Iris pigment epithelial cell (primary cell): Measurements from ENCODE around the gene ZSCAN23.
"Not testable (repeated sequence)": the region's sequence is repeated elsewhere in the genome, so short reads cannot be mapped to it uniquely, and the experiment has no call there.

Source experiments
- DNase-seq: peaks from one replicate; pipeline ENCODE4 v3.0.0-alpha.2; 2011; ENCODE audit warnings: low read depth

ZSCAN23 gene

GRCh38 chr6:28443112-28443773, at the start of gene ZSCAN23:
Gene ZSCAN23 (minus strand): TSS chr6:28443491. CDS start chr6:28436266, 7,225 bp downstream.
- peak; percentile 88 for DNase-seq

GRCh38 chr6:28491984-28492317, 48.7 kb upstream of the ZSCAN23 start:
- DNase-seq = no peak

GRCh38 chr6:28490205-28490890, 47.1 kb upstream of the ZSCAN23 start:
- peak; percentile 45 for DNase-seq

DNA sequence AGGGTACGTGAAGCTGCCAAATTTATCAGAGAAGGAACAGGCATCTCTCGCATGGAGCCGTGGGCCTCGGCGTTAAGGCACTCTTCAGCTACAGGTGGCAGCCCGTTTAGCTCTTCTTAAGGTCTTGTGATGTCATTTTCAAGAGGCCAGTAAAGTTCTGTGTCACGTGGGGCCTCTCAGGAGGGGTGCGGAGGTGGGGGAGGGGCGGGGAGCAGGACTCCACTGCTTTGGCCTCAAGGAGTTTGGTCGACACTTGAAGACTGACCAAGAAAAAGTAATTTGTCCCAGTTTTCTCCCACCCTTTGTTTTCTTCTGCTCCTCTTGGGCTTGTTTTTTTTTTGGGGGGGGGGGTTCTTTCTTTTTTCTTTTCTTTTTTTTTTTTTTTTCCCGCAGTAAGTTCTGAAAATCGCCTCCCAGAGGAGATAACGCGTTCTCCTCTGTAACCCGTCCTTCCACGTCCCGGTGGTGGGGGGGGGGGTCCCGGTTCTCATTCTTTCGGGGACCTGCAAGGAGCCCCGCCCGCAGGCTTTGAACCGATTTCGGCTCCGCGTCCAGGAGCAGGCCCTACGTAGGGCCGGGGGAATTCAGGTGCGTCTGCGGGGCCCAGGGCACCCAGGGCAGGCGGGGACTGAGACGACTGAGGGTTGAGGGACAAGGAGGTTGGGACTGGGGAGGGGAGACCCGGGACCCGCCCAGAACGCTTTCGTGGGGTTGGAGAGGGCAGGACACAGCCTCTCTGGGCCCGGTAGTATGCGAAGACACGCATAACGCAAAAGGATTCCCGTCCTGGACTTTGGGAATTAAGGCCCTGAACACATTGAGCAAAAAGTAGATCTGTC, 46.3 kb upstream of the ZSCAN23 start:
- DNase-seq = peak; percentile 86

- DNase-seq = peak; percentile 75
Measured at GRCh38 chr6:28488916-28489365, 45.6 kb upstream of the ZSCAN23 start.

GRCh38 chr6:28486988-28487742, 43.9 kb upstream of the ZSCAN23 start:
- peak; percentile 5 for DNase-seq

GRCh38 chr6:28486533-28486932, 43.2 kb upstream of the ZSCAN23 start:
- DNase-seq = no peak

- no peak for DNase-seq
Measured at GRCh38 chr6:28485482-28485881, 42.2 kb upstream of the ZSCAN23 start.

- no peak for DNase-seq
Measured at GRCh38 chr6:28480253-28480932, 37.1 kb upstream of the ZSCAN23 start.

DNA sequence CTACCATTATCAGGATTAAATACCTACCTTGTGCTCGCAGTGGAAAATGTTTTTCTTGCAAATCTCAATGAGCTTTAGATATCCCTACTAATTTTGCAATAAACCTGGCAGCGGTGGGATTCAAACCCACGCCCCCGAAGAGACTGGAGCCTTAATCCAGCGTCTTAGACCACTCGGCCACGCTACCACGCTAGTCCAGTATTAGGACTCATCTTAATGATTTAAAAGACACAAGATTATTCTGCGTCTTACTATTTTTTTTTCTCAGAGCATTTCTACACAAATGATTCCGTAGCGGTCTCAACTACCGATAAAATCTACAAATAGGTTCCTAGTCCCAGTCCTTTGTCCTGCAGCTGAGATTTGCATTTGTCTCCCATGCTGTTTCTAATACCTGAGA, 35.2 kb upstream of the ZSCAN23 start:
- DNase-seq = peak; percentile 4

- peak; percentile 90 for DNase-seq
Measured at GRCh38 chr6:28474441-28475219, 31.3 kb upstream of the ZSCAN23 start.

GRCh38 chr6:28469153-28469745, 26.0 kb upstream of the ZSCAN23 start:
- not testable (repeated sequence) for DNase-seq

- DNase-seq = no peak
Measured at GRCh38 chr6:28468056-28468455, 24.8 kb upstream of the ZSCAN23 start.

GRCh38 chr6:28462401-28462800, 19.1 kb upstream of the ZSCAN23 start:
- peak; percentile 25 for DNase-seq

- no peak for DNase-seq
Measured at GRCh38 chr6:28458568-28458967, 15.3 kb upstream of the ZSCAN23 start.

GRCh38 chr6:28449056-28449455, 5.8 kb upstream of the ZSCAN23 start:
- DNase-seq = no peak

GRCh38 chr6:28447512-28447906, 4.2 kb upstream of the ZSCAN23 start:
- not testable (repeated sequence) for DNase-seq

GRCh38 chr6:28446818-28447511, 3.7 kb upstream of the ZSCAN23 start:
- DNase-seq = peak; percentile 7

GRCh38 chr6:28444759-28445158, 1.5 kb upstream of the ZSCAN23 start:
- DNase-seq = not testable (repeated sequence)

GRCh38 chr6:28442586-28442985, 705 bp downstream of the ZSCAN23 start:
- DNase-seq = no peak
